OCI-LY7 (cell line): ENCODE results near the gene NAPSA.

Experiments used
- CTCF ChIP-seq: fragments of 200-600 bp; sonication (generic); conservative IDR thresholded peaks from 2 replicates; pipeline ENCODE4 v1.5.1; 2014; ENCODE audit warnings: mild to moderate bottlenecking, antibody characterized with exemption, low read length, moderate library complexity, mixed read lengths
- EZH2phosphoT487 ChIP-seq: fragments of 200-600 bp; sonication (generic); IDR thresholded peaks from 2 replicates; pipeline ENCODE4 v1.6.1; 2018; ENCODE audit warnings: low read depth, borderline replicate concordance, mild to moderate bottlenecking, mixed run types, antibody characterized with exemption, low read length, moderate library complexity, mixed read lengths

DNA sequence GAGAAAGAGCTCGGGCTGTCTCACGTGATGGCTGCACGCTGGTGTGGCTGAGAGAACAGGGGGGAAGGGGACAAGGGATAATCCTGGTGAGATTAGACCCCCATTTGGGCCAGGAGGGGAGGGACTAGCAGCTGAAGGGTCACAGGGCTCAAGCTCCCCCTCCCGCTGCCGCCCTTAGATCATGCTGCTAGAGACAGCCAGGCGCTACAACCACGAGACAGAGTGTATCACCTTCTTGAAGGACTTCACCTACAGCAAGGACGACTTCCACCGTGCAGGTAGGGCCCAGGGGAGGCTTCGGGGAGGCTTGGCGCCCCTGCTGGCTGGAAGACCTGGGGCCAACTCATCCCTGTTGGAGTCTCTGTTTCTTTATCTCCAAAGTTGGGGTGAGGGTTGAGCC, 14.2 kb upstream of the NAPSA start:
- TF ChIP-seq CTCF (no peak), EZH2phosphoT487 (no peak)
